ENCODE data around the gene B4GALT2.
A peak's percentile ranks its signal among the peaks of the same experiment; 100 is the strongest.

B4GALT2 gene, protein sequence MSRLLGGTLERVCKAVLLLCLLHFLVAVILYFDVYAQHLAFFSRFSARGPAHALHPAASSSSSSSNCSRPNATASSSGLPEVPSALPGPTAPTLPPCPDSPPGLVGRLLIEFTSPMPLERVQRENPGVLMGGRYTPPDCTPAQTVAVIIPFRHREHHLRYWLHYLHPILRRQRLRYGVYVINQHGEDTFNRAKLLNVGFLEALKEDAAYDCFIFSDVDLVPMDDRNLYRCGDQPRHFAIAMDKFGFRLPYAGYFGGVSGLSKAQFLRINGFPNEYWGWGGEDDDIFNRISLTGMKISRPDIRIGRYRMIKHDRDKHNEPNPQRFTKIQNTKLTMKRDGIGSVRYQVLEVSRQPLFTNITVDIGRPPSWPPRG

DNA sequence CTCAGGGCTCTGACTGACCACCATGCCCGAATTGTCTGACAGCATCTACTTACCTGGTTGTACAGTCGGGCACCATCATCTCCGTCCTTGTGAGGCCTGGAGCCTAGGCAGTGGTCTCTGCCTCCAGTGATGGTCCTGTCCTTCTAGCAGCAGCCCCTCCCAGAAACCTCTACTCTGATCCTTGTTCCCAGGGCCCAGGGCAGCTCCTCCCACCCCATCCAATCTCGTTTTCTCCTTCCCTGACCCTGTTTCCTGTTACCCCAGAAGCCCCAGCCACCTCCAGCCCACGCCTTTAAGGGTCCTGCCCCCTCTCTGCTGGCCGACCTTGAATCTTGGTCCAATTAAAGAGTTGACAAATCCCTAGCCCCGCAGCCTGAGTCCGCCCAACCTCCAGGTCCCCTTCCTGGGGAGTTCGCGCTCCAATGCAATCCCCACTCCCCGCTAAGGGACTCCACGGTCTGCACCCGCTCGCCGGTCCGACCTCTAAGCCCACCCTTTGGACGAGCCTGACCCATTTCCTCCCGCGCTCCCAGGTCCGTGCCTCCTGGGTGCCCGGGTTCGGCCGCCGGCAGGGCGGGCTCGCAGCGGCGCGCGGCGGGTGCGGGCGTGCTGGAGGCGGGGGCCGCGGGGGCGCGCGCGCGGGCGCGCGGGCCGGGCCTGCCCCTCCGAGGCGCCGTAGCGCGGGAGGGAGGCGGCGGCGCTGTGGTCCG, at the start of gene B4GALT2:
TSS of gene B4GALT2 (plus strand) at position 660 of the 710 bp plus-strand sequence. CDS start 1,951 bp downstream, outside the sequence.
- ATAC-seq, result no peak

DNA sequence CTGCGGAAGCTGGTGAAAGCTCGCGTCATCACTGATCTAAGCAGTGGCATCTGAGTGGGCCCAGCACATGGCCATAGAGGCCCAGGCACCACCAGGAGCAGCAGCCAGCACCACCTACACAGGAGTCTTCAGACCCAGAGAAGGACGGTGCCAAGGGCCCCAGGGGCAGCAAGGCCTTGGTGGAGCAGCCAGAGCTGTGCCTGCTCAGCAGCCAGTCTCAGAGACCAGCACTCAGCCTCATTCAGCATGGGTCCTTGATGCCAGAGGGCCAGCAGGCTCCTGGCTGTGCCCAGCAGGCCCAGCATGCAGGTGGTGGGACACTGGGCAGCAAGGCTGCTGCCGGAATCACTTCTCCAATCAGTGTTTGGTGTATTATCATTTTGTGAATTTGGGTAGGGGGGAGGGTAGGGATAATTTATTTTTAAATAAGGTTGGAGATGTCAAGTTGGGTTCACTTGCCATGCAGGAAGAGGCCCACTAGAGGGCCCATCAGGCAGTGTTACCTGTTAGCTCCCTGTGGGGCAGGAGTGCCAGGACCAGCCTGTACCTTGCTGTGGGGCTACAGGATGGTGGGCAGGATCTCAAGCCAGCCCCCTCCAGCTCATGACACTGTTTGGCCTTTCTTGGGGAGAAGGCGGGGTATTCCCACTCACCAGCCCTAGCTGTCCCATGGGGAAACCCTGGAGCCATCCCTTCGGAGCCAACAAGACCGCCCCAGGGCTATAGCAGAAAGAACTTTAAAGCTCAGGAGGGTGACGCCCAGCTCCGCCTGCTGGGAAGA, 48.7 kb upstream of the B4GALT2 start:
- ATAC-seq, result peak in 1 of 2 donors; percentile 40

DNA sequence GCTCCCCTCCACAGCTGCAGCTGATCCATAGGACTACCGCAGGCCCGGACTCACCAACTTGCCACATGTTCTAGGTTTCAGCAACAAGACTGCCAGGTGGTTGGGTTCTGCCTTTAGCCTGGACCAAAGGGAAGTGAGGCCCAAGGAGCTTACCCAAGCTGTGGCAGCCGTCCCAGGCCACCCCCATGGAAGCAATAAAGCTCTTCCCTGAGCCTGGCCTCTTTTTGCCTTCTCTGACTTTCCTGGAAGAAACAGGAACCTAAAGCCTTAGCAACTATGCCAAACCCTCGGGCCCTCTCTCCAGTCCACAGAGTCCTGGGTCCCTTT, 48.1 kb upstream of the B4GALT2 start:
- no peak for ATAC-seq

DNA sequence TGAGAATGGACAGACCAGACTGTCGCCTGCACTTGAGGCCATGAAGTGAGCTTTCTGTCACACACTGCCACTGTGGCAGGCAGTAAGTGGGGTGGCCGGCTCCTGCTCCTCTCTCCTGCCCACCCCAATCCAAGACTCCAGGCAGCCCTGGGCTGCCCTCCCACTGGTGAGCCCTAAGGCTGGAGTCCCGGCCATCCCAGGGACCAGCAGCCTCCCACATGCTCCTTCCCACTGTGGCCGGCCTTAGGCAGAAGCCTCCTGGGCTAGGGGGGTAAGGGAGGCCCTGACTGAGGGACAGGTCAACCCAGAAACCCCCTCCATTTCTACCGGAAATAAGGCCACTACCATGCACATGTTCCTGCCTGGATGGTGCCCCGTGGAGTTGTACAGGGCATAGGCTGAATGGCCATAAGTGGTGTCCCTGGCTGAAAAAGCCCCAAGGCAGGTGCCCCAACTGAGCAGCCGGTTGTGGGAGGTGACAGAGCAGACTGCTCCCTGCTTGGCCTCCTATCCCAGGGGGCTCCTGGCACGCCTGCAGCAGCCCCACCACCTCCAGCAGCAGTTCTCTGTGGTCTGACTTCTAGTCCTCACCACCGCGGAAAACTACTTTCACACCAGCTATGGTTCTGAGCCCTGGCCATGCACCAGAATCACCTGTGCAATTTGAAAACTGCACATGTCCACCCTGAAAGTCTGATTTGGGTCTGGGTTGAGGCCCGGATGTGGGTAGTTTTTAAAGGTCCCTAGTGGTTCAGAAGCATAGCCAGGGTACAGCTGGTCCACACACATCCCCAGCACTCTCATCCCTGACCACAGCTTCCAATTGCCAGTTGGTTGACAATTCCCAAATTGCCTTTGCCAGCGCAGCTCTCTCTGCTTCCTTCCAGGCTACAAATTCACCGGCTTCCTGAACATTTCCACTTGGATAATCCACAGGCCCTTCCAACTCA, 47.0 kb upstream of the B4GALT2 start:
- ATAC-seq, result no peak

DNA sequence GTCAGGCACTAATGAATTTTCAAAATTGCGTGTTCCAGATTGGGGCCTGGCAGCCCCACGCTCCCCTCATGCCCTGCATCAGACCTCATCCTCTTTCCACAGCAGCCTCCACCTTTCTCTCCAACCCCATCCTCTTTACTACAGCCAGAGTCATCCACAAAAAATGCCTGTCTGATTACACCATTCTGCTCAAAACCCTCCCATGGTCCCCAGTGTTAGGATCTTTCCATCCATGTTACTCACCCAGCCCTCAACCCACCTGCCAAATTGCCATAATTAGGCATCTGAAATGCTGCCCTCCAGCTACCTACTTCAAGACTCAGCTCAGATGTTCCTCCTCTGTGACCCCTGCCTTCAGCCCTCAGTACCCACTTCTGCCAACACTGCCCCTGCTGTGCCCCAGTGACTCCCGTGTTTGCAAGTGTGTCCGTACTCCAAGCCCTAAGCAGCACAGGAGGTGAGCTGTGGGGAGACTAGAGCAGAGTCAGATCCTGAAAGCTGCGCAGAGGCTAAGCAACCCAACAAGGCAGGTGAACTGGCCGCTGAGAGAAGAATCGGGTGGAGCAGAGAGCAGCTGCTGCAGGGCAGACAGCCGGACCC, 46.1 kb upstream of the B4GALT2 start:
- ATAC-seq, result no peak

DNA sequence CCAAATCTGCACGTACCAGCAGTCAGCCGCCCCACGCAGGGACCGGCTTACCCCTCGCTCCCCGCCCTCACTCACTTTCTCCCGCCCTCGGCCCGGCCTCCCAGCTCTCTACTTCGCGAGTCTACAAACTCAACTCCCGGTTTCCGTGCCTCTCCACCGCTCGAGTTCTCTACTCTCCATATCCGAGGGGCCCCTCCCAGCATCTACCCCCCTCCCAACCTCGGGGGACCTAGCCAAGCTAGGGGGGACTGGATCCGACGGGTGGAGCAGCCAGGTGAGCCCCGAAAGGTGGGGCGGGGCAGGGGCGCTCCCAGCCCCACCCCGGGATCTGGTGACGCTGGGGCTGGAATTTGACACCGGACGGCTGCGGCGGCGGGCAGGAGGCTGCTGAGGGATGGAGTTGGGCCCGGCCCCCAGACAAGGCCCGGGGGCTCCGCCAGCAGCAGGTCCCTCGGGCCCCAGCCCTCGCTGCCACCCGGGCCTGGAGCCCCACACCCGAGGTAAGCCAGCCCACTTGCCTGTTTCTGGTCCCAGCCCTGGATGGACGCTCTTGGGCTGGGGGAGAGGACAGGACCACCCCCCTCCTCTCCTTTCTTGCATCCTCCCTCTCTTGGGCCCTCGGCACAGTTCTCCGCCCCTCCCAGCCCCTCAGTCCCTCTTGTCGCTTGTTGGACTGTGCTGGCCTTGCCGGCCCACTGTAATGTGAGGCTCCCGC, 45.5 kb upstream of the B4GALT2 start, which contains the start of gene ARTN:
TSS of gene ARTN (plus strand) at position 416 of the 715 bp plus-strand sequence. CDS start 1,856 bp downstream, outside the sequence.
- ATAC-seq, result no peak

DNA sequence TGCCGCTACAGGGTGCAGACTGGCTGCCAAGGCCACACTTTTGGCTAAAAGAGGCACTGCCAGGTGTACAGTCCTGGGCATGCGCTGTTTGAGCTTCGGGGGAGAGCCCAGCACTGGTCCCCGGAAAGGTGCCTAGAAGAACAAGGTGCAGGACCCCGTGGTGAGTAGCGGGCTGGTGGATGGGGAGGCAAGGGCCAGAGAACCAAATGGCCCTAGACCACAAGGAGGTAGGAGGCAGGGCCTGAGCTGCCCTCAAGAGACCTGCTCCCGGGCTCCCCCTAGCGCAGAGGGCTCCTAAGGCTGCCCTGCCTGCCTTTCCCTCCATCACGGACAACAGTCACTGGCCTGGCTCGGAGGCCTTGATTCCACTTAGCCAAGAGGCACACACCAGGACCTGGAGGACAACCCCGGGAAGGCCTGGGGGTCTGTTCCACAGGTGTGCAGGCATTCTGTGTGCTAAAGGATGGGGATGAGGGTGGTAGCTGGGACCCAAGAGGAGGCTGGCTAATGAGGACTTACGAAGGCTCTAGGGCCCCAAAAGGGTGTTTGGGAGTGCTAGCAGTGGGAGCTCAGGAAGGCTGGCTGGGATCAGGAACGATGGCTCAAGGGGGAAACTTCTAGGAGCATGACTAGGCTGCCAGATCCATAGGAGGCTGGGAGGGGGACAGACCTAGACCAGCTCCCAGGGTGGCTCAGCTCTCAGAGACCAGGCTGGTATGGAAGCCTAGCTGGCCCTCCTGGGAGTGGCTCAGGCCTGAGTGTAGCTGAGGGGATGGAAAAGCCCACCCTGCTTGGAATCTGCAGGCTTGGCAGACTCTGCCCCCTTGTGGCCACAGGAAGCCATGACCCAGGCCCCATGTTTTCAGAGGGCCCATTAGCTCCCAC, 44.7 kb upstream of the B4GALT2 start:
- ATAC-seq, result peak; percentile 12 to 58

DNA sequence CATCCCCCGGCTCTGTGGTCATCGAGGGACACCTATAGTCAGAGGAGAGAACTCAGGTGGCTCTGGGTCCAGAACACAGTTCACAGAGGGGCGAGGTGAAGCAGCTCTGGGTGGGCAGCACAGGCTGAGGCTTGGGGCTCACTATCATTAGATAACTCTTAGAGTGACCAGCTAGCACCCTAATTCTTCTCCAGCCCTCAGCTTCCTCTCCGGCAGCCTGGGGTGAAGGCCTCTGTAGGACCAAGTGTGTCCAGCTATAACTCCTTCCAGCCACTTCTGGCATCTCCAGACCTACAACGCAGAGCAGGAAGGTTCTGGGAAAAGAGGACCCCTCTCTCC, 44.1 kb upstream of the B4GALT2 start:
- no peak for ATAC-seq

DNA sequence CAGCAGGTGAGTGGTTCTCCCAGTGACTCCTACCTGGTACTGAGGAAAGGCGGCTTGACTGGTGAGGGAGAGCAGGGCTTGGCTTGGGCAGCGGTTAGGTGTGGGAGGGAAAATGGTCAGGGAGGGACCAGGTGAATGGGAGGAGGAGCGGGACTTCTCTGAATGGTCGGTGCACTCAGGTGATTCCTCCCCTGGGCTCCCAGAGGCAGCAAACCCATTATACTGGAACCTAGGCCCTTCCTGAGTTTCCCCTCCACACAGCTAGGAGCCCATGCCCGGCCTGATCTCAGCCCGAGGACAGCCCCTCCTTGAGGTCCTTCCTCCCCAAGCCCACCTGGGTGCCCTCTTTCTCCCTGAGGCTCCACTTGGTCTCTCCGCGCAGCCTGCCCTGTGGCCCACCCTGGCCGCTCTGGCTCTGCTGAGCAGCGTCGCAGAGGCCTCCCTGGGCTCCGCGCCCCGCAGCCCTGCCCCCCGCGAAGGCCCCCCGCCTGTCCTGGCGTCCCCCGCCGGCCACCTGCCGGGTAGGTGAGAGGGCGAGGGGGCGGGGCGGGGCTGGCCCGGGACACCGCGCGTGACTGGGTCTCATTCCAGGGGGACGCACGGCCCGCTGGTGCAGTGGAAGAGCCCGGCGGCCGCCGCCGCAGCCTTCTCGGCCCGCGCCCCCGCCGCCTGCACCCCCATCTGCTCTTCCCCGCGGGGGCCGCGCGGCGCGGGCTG, 43.1 kb upstream of the B4GALT2 start:
- ATAC-seq, result no peak

DNA sequence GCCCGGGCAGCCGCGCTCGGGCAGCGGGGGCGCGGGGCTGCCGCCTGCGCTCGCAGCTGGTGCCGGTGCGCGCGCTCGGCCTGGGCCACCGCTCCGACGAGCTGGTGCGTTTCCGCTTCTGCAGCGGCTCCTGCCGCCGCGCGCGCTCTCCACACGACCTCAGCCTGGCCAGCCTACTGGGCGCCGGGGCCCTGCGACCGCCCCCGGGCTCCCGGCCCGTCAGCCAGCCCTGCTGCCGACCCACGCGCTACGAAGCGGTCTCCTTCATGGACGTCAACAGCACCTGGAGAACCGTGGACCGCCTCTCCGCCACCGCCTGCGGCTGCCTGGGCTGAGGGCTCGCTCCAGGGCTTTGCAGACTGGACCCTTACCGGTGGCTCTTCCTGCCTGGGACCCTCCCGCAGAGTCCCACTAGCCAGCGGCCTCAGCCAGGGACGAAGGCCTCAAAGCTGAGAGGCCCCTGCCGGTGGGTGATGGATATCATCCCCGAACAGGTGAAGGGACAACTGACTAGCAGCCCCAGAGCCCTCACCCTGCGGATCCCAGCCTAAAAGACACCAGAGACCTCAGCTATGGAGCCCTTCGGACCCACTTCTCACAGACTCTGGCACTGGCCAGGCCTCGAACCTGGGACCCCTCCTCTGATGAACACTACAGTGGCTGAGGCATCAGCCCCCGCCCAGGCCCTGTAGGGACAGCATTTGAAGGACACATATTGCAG, 42.4 kb upstream of the B4GALT2 start:
- ATAC-seq, result peak in 1 of 2 donors; percentile 38

DNA sequence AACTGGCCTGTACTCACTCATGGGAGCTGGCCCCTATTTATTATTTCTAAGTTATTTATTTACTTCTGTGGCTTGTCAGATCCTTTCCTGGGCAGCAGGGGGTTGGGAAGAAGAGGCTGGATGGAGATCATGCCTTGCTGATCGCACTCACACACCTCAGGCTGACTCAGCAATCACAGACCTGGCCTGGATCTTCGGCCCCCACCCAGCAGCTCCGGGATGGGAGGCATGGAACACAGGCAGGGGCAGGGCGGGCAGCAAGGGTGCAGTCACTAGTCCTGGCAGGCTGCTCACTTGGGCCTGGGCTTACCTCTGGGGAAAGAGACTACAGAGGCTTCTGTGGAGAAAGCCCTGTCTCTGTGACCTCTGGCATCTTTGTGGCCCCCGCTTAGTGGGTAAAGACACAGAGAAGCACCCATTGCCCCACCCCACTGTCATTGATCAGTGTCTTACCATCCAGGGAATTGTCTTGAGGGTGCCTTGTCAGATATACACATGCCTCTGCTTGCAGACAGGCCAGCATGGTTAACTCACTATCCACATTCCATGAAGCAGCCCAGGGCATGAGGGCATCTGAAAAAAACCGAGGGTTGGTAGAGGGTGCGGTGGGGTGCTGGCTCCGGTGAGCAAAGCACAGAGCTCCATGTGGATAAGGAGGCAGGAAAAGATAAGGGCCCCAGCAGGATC, 41.7 kb upstream of the B4GALT2 start:
- ATAC-seq, result no peak

DNA sequence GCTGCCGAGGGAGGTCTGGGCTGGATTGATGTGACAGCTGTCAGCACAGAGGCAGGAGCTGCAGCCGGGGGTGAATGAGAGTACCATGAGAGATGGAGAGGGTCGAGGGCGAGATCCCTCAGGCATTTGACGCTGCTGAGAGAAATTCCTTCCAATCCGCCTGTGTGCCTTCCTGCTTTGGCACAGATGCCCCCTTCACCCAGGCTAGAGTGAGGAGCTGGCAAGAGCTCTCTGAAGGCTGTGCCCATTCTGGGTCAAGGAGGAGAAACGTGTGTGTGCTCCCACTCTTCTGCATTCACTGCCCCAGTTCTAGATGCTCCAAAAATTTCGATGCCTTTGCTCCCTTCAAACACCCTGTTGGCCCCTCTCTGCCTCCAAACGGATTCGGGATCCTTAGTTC, 40.6 kb upstream of the B4GALT2 start:
- ATAC-seq, result no peak

DNA sequence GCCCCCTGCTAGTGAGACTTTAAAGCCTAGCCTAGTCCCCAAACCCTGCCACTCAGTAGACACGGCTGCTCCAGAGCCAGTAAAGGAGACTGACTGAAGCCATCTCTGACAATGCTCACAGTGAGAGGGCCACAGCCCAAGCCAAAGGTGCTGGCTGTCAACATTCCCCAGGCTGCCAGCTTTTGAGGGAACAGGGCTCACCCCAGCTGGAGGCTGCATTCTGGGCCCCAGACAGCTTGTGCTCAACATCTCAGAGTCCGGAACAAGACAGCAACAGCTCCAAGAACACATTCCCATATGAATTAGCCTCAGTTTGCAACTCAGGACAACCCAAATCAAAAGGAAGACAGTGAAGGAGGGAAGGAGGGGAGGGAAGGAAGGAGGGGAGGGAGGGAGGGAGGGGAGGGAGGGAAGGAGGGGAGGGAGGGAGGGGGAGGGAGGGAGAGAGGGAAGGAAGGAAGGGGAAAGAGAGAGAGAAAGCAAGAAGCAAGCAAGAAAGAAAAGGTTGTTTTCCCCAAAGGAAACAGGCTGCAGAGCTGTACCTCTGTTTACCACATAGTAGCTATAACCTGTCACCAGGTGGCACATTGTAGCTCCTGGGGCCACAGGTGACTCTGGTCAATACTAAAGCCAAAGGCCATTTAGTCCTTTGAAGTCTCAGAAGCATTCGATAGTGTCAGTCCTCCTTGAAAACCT, 40.0 kb upstream of the B4GALT2 start:
- ATAC-seq, result no peak

DNA sequence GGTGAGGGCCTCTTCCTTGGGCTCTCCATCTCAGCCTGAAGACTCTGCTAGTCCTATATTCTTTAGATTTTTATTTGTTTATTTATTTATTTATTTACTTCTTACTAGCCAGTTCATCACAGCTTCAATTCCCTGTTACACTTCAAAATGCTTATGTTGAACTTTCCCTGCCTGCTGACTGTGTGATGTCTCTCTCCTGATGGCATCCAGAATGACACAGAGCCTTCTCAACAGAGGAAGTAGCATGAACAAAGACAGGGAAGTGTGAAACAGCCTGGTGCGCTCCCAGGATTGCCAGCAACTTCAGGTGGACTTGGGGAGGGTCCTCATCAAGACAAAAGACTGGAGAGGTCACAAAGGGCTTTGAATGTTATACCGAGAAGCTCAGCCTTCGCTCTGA, 36.6 kb upstream of the B4GALT2 start:
- ATAC-seq, result no peak

DNA sequence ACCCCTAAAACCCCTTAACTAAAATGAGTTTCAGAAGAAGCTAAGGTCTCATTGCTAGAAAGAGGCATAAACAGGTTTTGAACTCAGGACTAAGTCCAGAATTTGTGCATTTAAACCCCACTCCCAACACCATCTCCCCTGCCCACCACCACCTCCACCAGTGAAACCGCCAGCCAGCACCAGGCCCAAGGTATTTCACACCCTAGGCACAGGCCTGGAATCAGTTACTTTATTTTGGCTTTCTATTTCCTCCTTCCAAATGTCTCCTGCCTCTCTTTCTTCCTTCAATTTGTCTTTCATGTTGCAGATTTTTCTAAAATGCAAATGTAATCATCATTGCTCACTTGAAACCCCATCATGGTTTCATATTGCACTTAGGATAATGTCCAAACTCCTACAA, 34.1 kb upstream of the B4GALT2 start:
- ATAC-seq, result no peak

DNA sequence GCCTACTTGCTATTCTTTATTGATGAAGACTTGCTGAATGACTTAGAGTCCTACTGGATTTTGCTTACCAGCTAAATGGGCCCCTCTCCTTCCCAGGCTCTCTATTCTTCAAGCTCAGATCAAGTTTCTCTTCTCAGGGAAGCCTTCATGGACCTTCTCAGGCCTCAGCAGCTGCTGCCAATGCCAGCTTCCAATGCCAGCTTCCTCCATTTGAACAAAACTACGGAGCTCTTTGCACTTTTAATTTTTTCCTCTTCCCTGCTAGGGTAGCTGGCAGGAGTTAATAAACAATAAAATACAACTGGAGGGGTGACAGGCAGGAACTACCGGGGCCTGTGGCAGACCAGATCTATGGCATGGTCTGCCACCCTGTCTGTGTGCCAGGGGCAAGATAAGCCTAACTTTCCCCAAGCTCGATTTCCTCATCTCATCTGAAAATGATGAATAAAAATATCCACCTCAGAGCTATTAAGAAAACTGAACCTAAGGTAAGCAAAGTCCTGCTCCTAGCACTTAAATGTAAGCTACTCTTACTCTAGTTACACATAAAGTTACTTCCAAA, 33.3 kb upstream of the B4GALT2 start:
- ATAC-seq, result no peak

Data from activated CD4-positive, CD25-positive, alpha-beta regulatory T cell treated with anti-CD3 and anti-CD28 coated beads, Interleukin-2, amount 50 U/mL, for 24 hours (primary cell).